IPS-NIHi11 (cell line): Measurements from ENCODE around the gene SNRPD2.

Experiments used
- DNase-seq: peaks from one replicate; pipeline ENCODE4 v3.0.0; 2012; ENCODE audit warnings: mixed read lengths, low spot score

The SNRPD2 gene

GRCh38 chr19:45657520-45658167, 34.1 kb downstream of the SNRPD2 start:
- DNase-seq, result no peak

- DNase-seq, result no peak
Measured at GRCh38 chr19:45655073-45655472, 36.7 kb downstream of the SNRPD2 start.

- no peak for DNase-seq
Measured at GRCh38 chr19:45653634-45654033, 38.1 kb downstream of the SNRPD2 start.

GRCh38 chr19:45650722-45651121, 41.0 kb downstream of the SNRPD2 start:
- DNase-seq, result no peak

GRCh38 chr19:45646345-45646698, 45.4 kb downstream of the SNRPD2 start:
- DNase-seq, result no peak

GRCh38 chr19:45645631-45646344, 46.0 kb downstream of the SNRPD2 start:
- peak; percentile 90 for DNase-seq

GRCh38 chr19:45645068-45645630, 46.6 kb downstream of the SNRPD2 start:
- no peak for DNase-seq

GRCh38 chr19:45643927-45644771, 47.6 kb downstream of the SNRPD2 start:
- no peak for DNase-seq

- DNase-seq, result peak; percentile 72
Measured at GRCh38 chr19:45643024-45643926, 48.5 kb downstream of the SNRPD2 start.

- DNase-seq, result peak; percentile 80
Measured at GRCh38 chr19:45641274-45642105, 50.3 kb downstream of the SNRPD2 start.

GRCh38 chr19:45640849-45641273, 50.9 kb downstream of the SNRPD2 start:
- no peak for DNase-seq

GRCh38 chr19:45638930-45639729, 52.6 kb downstream of the SNRPD2 start, which contains the start of gene EML2:
EML2 (minus strand) TSS chr19:45639397; CDS start chr19:45639376, 21 bp downstream.
- peak; percentile 70 for DNase-seq

GRCh38 chr19:45637890-45638667, 53.7 kb downstream of the SNRPD2 start:
- DNase-seq, result no peak
